AG04450 (cell line): ENCODE results near the gene SPAG6. TPM values are rescaled to one million over a fixed set of nuclear protein-coding genes. Genes with fewer than 3 reads are reported as not detected.

ENCODE experiments used
- CTCF ChIA-PET: fragments of 300-600, 350-600 bp; formaldehyde crosslinking; extraction: SDS; loops from one replicate; lab custom pipeline; 2022; ENCODE audit warnings: antibody characterized with exemption, inconsistent platforms; lab: Charles Lee
- POLR2A ChIA-PET: fragments of 350-600 bp; formaldehyde crosslinking; extraction: SDS; loops from one replicate; lab custom pipeline; 2021; ENCODE audit warnings: antibody characterized with exemption, inconsistent platforms; lab: Yijun Ruan, JAX
- DNase-seq: peaks from one replicate; pipeline ENCODE4 v3.0.0-alpha.2; 2011; ENCODE audit warnings: low read depth, low spot score
- H3K27ac ChIP-seq: one replicate; pipeline ENCODE4 v1.5.1; 2012; ENCODE audit warnings: low read depth, low read length, control low read depth
- H3K27me3 ChIP-seq: one replicate; pipeline ENCODE4 v1.6.0; 2012; ENCODE audit warnings: low read length; ENCODE audit not compliant: control insufficient read depth, insufficient read depth
- H3K4me3 ChIP-seq: 2 replicates; pipeline ENCODE4 v1.5.1; 2011; ENCODE audit warnings: mild to moderate bottlenecking, low read depth, low read length, control low read depth
- H3K9me3 ChIP-seq: 2 replicates; pipeline ENCODE4 v1.5.1; 2012; ENCODE audit warnings: low read length; ENCODE audit not compliant: control insufficient read depth, insufficient read depth
- CTCF ChIP-seq: IDR thresholded peaks from 2 replicates; pipeline ENCODE4 v1.5.1; 2011; ENCODE audit warnings: low read depth, low read length, control low read depth, inconsistent platforms
- polyA plus RNA-seq: library from polyadenylated mRNA; depleted of rRNA; stranded (reverse); fragments of >200 nt; gene quantifications from 2 replicates; pipeline ENCODE4 v1.2.3, GENCODE V29; 2011

Gene SPAG6
- polyA plus RNA-seq, 1 experiment: not detected

GRCh38 chr10:22443175-22443901 is 98.0 kb downstream of the SPAG6 start:
- no peak for DNase-seq
- Histone ChIP-seq H3K27me3 (peaks cover 14% of the 10 kb centered on the region), H3K9me3 (no peaks in the 10 kb centered on the region), H3K4me3 (no peak overlapping the region), H3K27ac (no peak overlapping the region)
- ChIA-PET CTCF (interaction anchor here (0.5 kb wide), 1 partner anchor 101 kb away, joined by 3 read pairs; no protein-coding TSS in a partner anchor), POLR2A (no interaction called here)
- TF ChIP-seq CTCF: no peak

DNA sequence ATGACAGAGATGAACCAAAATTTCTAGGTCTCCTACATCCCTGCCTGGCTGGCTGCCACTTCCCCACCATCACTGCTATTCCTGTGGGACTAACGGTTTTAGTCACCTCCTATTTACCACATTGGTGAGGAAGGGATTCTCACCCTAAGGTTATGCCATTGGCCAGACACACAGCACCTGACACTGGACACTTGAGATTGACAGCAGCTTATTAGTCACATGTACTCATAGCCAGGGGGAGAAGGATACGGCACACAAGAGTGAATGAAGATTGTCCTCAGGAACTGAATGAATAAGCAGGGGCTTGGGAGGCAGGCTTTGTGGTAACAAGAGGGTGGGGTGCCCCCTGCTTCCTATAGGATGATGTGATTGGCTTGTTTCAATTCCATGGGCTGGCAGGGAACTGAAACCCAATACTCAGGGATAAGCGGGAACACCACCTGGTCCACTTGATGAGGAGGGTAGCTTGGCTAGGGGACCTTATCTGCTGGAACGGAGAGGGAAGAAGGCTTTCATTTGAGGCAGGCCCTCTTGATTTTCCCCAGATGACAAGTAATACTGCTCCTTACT is 99.0 kb downstream of the SPAG6 start:
- peaks cover 15% of the 10 kb centered on the region for H3K27me3 ChIP-seq
- TF ChIP-seq CTCF: no peak
- H3K4me3 ChIP-seq: no peak overlapping the region
- ChIA-PET CTCF (no interaction called here), POLR2A (no interaction called here)
- H3K9me3 ChIP-seq: no peaks in the 10 kb centered on the region
- H3K27ac ChIP-seq: no peak overlapping the region
- DNase-seq: no peak

- DNase-seq: no peak
- Histone ChIP-seq H3K27ac (no peak overlapping the region), H3K4me3 (no peak overlapping the region), H3K27me3 (peaks cover 19% of the 10 kb centered on the region), H3K9me3 (no peaks in the 10 kb centered on the region)
- POLR2A ChIA-PET: no interaction called here
- TF ChIP-seq CTCF: no peak
- CTCF ChIA-PET: no interaction called here
These were observed 100.2 kb downstream of the SPAG6 start for GRCh38 chr10:22445495-22445894.

- Histone ChIP-seq H3K27ac (no peak overlapping the region), H3K9me3 (no peaks in the 10 kb centered on the region), H3K4me3 (no peak overlapping the region), H3K27me3 (peaks cover 24% of the 10 kb centered on the region)
- CTCF ChIA-PET: interaction anchor here (0.6 kb wide), 1 partner anchor 131 kb away, joined by 4 read pairs; no protein-coding TSS in a partner anchor
- DNase-seq: no peak
- no peak for TF ChIP-seq CTCF
- POLR2A ChIA-PET: no interaction called here
These were observed 101.8 kb downstream of the SPAG6 start for GRCh38 chr10:22447068-22447467.

DNA sequence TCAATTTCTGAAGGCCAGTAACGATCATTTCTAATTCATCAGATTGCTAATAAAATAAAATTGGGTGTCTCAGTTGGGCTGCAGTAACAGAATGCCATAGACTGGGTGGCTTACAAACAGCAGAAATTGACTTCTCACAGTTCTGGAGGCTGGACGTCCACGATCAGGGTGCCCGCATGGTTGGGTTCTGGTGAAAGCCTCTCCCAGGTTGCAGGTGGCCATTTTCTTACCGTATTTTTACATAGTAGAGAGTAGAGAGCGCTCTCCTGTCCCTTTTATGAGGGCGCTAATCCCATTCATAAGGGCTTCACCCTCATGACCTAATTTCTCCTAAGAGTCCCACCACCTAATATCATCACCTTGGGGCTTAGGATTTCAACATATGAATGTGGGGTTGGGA is 106.0 kb downstream of the SPAG6 start:
- Histone ChIP-seq H3K27ac (no peak overlapping the region), H3K27me3 (peaks cover 18% of the 10 kb centered on the region), H3K9me3 (no peaks in the 10 kb centered on the region; the same call in 1 of the 2 replicates), H3K4me3 (no peak overlapping the region)
- POLR2A ChIA-PET: no interaction called here
- no peak for TF ChIP-seq CTCF
- CTCF ChIA-PET: no interaction called here
- DNase-seq: no peak
